Neural crest cell (in vitro differentiated cells): ENCODE results near the gene TCEA2. TPM values are rescaled to one million over a fixed set of nuclear protein-coding genes. Genes with fewer than 3 reads are reported as not detected.

Experiments
- DNase-seq: peaks from one replicate; pipeline ENCODE4 v3.0.0; 2021; ENCODE audit warnings: low read depth, mixed read lengths, low spot score
- H3K27ac Mint-ChIP-seq: one replicate; pipeline ENCODE4 v1.8.0; 2021; ENCODE audit warnings: mild to moderate bottlenecking, mixed read lengths; ENCODE audit not compliant: unreplicated experiment
- H3K27me3 Mint-ChIP-seq: 2 replicates; pipeline ENCODE4 v1.8.0; 2021; ENCODE audit warnings: low read depth, mild to moderate bottlenecking, mixed read lengths
- H3K36me3 Mint-ChIP-seq: 2 replicates; pipeline ENCODE4 v1.8.0; 2021; ENCODE audit warnings: low read depth, mild to moderate bottlenecking, mixed read lengths
- H3K4me1 Mint-ChIP-seq: 2 replicates; pipeline ENCODE4 v1.8.0; 2021; ENCODE audit warnings: mixed read lengths
- H3K4me3 Mint-ChIP-seq: one replicate; pipeline ENCODE4 v1.8.0; 2021; ENCODE audit warnings: mild to moderate bottlenecking, mixed read lengths
- H3K9me3 Mint-ChIP-seq: 2 replicates; pipeline ENCODE4 v1.8.0; 2021; ENCODE audit warnings: mixed read lengths
- CTCF ChIP-seq: fragments of 200-600 bp; sonication (generic); conservative IDR thresholded peaks from 2 replicates; pipeline ENCODE4 v1.5.0; 2021; ENCODE audit warnings: antibody characterized with exemption, mild to moderate bottlenecking
- total RNA-seq: library from RNA; stranded (reverse); gene quantifications from 2 replicates; pipeline ENCODE4 v1.2.1, GENCODE V29; 2021

Gene TCEA2
- total RNA-seq, 1 donor from 2014 or later = 82.5 TPM

GRCh38 chr20:64104667-64105451 lies 41.9 kb downstream of the TCEA2 start:
- peaks cover 4% of the 10 kb centered on the region for H3K4me1 Mint-ChIP-seq
- no peak for DNase-seq
- no peak for TF ChIP-seq CTCF
- no peak overlapping the region for H3K27ac Mint-ChIP-seq
- peaks cover 31% of the 10 kb centered on the region for H3K27me3 Mint-ChIP-seq
- no peaks in the 10 kb centered on the region for H3K9me3 Mint-ChIP-seq
- no peak overlapping the region for H3K4me3 Mint-ChIP-seq
- no peaks in the 10 kb centered on the region for H3K36me3 Mint-ChIP-seq

- no peaks in the 10 kb centered on the region for H3K9me3 Mint-ChIP-seq
- no peak for TF ChIP-seq CTCF
- no peak overlapping the region for H3K4me3 Mint-ChIP-seq
- no peaks in the 10 kb centered on the region for H3K36me3 Mint-ChIP-seq
- H3K4me1 Mint-ChIP-seq = peaks cover 4% of the 10 kb centered on the region
- H3K27me3 Mint-ChIP-seq = peaks cover 24% of the 10 kb centered on the region
- no peak for DNase-seq
- H3K27ac Mint-ChIP-seq = no peak overlapping the region
Observed at GRCh38 chr20:64105846-64106434, 42.9 kb downstream of the TCEA2 start.

GRCh38 chr20:64106435-64106961 lies 43.5 kb downstream of the TCEA2 start:
- TF ChIP-seq CTCF = no peak
- Mint-ChIP-seq H3K4me1 (peaks cover 4% of the 10 kb centered on the region), H3K36me3 (no peaks in the 10 kb centered on the region), H3K27ac (no peak overlapping the region), H3K4me3 (no peak overlapping the region), H3K9me3 (no peaks in the 10 kb centered on the region), H3K27me3 (peaks cover 18% of the 10 kb centered on the region)
- DNase-seq = no peak

DNA sequence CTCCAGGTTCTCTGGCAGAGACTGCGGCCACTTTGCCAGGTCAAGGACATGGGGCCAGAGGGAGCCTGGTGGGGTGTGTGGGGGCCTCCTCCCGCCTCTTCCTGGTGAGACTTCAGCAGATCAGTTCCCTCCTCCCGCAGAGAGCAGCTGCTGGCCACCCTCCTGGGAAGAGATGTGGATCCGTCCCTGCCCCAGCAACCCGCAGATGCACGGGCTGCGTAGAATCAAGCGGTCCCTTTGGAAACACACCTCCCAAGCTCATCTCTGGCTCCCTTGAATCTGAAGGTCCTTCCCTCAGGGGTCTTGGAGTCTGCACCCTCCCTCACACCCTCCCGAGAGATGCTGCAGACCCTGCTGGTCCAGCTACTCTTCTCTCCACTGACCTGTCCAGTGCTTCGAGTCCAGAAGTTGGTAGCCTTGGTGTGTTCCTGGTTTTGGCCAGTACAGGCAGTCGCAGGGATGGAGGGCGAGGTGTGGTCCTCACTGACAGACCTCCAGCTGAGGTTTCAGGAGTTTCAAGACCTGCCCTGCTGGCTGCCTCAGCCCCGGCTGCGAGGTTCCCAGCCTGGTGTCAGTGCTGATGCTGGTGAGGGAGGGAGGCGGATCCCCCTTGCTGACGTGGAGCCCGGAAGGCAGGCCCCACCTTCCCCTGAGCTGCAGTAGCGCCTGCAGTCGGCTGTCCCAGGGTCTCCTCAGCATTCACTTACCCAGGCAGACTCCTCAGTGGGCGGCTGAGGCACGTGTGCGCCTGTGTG lies 44.2 kb downstream of the TCEA2 start, which contains the start of gene NPBWR2:
Gene NPBWR2 (minus strand): TSS at position 585 of the 755 bp plus-strand sequence. CDS start 734 bp downstream, outside the sequence.
- H3K27ac Mint-ChIP-seq = no peak within 1 kb of the TSS
- no peak for DNase-seq

More for the DNA sequence above, 44.2 kb downstream of the TCEA2 start, which contains the start of gene NPBWR2:
- no peak for TF ChIP-seq CTCF
- no peak within 1 kb of the TSS for H3K4me3 Mint-ChIP-seq
- H3K4me1 Mint-ChIP-seq = peaks cover 4% of the 10 kb centered on the region
- H3K36me3 Mint-ChIP-seq = no peaks in the 10 kb centered on the region
- peaks cover 17% of the 10 kb centered on the region for H3K27me3 Mint-ChIP-seq
- H3K9me3 Mint-ChIP-seq = no peaks in the 10 kb centered on the region
